Measurements from ENCODE around the gene SACM1L.
"Not testable (repeated sequence)": the region's sequence is repeated elsewhere in the genome, so short reads cannot be mapped to it uniquely, and the experiment has no call there.

Gene SACM1L

GRCh38 chr3:45695166-45695565 lies 6.0 kb downstream of the SACM1L start:
- not testable (repeated sequence) for DNase-seq (ENCODE audit: low read depth)

DNA sequence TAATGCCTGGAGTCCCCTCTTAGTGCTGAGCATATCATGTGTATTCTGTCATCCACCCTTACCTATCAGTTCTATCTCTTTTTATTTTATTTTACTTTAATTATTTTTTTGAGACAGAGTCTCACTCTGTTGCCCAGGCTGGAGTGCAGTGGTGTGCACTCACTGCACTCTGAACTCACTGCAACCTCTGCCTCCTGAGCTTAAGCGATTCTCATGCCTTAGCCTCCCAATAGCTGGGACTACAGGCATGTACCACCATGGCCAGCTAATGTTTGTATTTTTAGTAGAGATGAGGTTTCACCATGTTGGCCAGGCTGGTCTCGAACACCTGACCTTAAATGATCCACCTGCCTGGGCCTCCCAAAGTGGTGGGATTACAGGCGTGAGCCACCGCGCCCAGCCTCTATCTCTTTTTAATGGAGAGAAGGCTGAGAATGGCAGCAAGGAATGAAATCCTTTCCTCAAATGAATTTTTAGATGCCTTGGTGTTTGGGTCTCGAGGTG lies 11.4 kb downstream of the SACM1L start:
- DNase-seq (ENCODE audit: low read depth), result no peak

DNA sequence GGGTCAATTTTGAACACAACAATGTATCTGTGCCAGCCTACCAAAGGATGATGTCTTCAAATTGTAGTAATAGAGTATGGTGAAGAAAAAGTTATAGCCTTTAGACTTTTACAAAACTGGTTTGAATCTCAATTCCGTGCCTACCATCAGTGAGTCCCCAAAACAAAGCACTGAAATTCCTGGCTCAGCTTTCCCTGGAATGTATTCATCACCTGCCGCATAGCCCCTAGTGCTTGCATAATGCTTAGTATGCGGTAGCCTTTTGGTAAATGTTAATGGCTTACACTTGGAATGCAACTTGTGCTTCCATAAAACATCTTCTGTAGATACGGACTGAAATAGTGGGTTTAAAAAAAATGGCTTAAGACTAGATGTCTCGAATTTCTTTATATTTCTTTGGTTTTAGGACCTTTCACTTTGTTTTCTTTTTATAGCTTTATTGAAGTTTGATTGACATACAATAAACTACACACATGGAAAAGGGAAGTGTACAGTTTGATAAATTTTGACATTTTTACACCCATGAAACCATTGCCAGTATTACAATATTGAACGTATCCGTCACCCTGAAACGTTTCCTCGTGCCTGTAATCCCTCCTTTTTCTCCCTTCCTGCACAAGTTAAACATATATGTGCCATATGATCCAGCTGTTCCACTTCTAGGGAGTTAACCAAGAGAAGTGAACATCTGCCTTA lies 12.1 kb downstream of the SACM1L start:
- no peak for DNase-seq (ENCODE audit: low read depth)

DNA sequence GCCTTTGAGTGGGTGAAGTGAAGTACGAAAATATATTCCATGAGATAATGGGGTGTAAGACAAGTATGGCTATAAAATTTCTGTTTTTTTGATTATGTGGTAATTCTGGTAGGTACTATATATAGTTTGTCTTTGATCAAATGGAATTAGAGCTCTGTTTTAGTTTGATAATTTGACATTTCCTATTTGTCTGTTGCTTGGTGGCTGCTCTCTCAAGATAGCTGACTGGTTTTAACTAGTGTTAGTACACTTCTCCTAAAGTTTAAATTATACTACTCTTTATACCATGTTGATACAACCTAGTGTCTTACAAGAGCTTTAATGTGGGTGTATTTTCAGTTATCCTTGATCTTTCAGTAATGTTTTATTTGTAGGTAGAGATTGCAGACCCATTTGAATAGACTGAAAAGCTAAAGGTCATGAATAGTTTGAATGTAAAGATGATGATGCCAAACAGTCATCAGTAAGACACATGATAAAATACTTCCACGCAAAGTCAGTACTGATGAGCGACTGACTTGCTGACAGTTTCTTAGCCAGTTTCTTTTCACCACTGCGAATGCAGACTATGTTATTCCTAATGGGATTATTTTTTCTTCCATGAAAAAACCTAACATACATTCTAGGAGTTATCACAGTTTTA lies 15.2 kb downstream of the SACM1L start:
- no peak for DNase-seq (ENCODE audit: low read depth)

DNA sequence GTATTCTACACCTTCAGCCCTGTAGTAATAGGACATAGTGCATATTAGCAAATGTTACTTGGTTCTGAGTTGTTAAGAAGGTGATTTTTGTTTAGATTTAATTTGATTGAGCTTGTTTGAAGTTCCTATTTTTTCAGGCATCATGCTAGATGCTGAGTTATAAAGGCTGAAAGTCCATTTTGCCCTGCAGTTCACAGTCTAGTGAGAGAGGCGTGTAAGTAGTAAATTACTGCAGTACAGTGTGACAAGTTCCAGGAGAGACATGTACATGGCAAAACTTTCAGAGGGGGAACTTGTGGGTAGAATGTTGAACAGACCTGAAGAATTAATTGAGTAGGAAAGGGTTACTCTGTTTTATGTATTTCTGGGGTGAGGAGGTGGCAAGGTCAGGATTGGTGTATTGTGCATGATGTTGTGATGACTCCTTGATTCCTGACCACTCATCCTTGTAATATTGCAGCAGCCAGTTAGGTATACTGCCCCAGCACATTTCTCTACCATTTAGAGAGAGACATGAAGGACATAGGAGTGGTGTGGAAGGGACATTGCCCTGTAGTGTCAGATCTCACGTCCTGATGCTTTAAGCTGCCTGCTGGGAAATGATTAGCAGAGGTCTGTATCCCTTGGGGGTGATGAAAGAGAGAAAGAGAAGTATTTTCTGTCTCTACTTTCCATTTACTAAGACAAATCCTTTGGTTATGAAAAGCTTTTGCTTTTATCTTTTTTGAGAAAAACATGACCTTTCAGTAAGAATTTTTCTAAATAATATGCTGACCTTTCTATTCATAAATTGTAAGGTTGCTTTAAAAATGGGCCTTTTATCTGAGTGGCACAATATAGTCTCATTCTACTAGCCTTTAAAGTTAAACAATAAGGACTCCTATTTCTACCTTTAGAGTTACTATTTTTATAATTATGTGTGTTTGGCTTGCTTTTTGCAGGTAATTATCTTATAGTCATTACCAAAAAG lies 16.9 kb downstream of the SACM1L start:
- DNase-seq (ENCODE audit: low read depth), result no peak

DNA sequence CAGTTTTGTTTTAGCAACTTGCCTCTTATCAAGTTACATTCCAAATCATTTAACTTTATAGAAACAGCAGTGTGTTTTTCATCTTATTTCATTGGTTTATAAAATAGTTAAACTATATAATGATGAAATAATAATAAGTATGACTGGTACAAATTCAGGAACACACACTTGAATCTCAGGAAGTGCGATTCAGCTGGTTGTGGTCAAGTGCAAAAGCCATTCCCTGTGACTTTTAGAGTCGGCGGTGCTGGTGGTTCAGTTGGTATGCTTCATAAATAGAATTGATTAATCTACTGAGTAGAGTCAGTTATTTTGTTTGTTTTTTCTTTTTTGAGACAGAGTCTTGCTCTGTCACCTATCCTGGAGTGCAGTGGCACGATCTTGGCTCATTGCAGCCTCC lies 22.7 kb downstream of the SACM1L start:
- no peak for DNase-seq (ENCODE audit: low read depth)

DNA sequence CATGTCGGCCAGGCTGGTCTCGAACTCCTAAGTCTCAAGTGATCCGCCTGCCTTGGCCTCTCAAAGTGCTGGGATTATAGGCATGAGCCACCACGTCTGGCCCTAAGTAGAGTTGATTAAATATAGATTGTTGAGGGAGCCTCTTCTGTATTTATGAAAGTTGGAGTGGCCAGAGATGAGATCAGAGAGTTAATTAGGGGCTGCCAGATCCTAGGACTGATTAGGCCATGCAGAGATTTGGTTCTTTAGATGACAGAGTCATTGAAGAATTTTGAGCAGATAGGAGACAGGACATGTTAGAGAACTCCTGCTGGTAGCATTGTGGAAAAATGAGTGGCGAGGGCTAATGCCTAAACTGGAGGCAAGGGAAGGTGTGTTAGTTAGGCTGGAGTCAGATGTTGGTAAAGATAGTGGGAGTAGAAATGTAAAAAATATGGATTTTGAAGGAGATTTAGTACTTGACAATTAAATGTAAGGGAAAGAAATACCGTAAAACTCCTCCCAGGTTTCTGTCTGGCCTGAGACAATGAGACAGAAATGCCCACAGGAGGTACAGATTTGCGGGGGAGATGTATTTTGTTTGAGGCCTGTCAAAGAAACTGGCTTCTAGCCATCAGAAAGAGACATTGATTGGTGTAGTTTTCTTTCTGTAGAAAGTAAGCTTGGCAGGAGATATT lies 23.4 kb downstream of the SACM1L start:
- no peak for DNase-seq (ENCODE audit: low read depth)

- DNase-seq (ENCODE audit: low read depth), result no peak
Measured at GRCh38 chr3:45715945-45716344, 26.7 kb downstream of the SACM1L start.

GRCh38 chr3:45716790-45717336 lies 27.7 kb downstream of the SACM1L start:
- no peak for DNase-seq (ENCODE audit: low read depth)

DNA sequence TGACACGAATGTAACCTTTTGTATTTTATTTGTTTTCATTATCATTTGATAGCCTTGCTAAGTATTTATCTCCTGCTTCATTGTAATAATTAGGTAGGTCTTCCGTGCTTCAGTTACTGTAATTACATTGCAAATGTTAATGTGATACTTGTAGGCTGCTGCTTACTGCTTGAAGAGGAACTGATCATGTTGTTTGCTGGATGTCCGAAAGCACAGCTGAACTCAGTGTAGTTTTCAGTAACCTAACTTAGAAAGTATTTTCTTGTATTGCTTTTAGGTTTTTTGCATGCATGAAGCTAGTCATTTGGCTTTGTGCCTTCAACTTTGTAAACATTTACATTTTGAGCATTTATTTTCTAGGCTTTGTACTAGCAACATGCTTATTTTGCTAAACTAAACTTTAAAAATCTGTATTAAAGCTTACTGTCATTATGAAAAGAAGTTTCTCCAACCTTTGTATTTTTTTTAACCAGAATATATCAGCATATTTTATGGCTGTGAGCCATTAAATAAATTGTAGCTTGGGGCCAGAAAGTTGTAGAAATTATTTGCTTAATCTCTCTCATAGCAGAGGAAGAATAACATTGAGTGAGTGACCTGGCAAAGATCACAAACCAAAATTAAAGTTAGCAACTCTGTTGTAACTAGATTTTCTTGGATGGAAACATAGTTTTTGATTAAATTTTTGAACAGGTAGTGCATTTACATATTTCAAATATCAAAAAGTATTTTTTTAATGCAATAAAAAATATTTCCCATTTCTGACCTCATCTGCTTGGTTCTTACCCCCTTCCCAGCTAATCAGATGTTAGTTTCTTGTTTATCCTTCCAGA lies 30.7 kb downstream of the SACM1L start:
- peak; percentile 10 for DNase-seq (ENCODE audit: low read depth)

DNA sequence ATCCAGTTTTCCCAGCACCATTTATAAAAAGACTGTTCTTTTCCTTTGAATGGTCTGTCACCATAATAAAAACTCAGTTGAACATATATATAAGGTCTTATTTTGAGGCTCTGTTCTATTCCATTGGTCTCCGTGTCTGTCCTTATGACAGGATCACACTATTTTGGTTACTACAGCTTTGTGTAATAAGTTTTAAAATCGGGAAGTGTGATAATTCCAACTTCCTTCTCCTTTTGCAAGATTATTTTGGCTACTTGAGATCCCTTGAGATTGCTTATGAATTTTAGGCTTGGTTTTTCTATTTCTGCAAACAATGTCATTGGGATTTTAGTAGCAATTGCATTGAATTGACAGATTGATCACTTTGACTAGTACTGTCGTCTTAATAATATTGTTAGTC lies 35.7 kb downstream of the SACM1L start:
- DNase-seq (ENCODE audit: low read depth), result no peak

GRCh38 chr3:45729614-45730013 lies 40.4 kb downstream of the SACM1L start:
- DNase-seq (ENCODE audit: low read depth), result no peak

- no peak for DNase-seq (ENCODE audit: low read depth)
Measured at GRCh38 chr3:45730409-45731154, 41.4 kb downstream of the SACM1L start.

DNA sequence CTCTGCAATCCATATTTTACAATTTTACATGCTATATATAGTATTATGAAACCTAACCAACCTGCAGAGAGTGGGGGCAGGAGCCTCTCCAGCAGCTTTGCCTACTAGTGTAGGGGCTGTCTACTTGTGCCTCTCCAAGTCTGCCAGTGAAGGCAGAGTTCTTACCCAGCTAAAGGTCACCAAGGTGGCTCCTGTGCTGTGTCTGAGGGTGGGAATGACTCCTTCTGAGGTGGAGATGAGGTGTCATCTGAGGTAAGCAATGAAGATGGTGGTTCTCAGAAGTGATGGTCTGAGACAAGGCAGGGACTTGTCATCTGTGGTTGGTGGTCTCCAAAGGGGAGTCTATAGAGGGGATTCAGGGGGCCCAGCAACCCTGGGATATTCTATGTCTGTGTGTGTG lies 47.5 kb downstream of the SACM1L start:
- DNase-seq (ENCODE audit: low read depth), result no peak

DNA sequence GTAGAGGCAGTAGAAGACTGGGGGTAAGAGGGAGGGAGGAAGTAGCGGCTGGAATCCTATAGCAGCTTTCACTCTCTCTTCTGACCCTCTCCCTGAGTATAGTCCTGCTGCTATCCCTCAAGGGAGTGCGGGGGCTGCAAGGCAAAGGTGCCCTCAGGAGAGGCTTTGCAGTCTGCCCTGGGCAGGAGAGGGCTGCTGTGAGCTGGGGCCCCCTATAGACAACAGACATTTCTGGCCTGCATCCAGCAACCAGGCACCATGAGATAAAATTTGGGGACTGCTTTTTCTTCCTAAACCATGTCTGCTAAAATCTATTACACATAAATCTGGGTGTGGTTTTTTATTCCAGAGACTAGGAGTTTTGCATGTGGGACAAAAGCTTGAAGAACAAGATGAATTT lies 48.0 kb downstream of the SACM1L start:
- no peak for DNase-seq (ENCODE audit: low read depth)

GRCh38 chr3:45739991-45740390 lies 50.8 kb downstream of the SACM1L start:
- DNase-seq (ENCODE audit: low read depth), result no peak

DNA sequence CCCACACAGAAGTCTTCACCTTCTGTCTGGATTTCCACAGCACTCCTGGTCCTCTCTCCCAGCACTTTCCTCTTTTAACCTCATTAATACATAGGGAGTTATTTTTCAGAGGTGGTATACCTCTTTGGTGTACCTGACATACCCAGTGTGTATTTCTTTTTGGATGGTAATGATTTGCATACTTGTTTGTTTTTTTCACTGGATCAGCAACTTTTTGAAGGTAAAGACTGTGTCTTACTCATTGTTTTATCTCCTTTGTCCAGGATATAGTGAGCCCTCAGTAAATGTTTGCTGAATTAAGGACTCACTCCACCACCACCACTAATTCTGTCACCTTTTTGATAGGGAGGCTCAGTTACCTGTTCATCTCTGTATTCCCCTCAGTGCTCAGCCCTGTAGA lies 52.1 kb downstream of the SACM1L start:
- no peak for DNase-seq (ENCODE audit: low read depth)

GRCh38 chr3:45741742-45742460 lies 52.7 kb downstream of the SACM1L start:
- no peak for DNase-seq (ENCODE audit: low read depth)

DNA sequence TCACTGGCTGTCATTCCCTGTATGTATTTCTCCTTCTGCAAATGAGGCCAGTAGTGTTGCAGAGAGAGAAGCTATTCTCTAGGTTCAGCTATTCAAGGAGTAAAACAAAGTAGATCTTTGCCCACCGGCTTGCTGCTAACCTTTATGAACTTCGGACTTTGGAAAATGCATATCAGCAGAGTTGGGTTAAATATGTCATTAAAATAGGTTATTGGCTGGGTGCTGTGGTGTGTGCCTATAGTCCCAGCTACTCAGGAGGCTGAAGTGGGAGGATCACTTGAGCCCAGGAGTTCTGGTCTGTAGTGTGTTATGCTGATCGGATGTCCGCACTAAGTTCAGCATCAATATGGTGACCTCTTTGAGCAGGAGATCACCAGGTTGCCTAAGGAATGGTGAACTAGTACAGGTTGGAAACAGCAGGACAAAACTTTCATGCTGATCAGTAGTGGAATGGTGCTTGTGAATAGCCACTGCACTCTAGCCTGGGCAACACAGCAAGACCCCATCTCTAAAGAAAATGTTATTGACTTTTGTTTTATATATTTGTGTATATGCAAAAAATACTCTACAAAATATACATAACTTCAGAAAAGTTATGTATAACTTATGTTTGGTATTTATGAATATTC lies 53.4 kb downstream of the SACM1L start:
- DNase-seq (ENCODE audit: low read depth), result no peak
